WERI-Rb-1 (cell line): Measurements from ENCODE around the gene MEG3.

ENCODE experiments used
- DNase-seq: peaks from one replicate; pipeline ENCODE4 v3.0.0-alpha.2; 2020
- H3K27ac ChIP-seq: fragments of 250-450 bp; sonication (Bioruptor Pico); 2 replicates; pipeline ENCODE4 v1.5.1; 2020; ENCODE audit warnings: mild to moderate bottlenecking, moderate library complexity
- H3K27me3 ChIP-seq: fragments of 250-450 bp; sonication (Bioruptor Pico); 2 replicates; pipeline ENCODE4 v1.5.1; 2021; ENCODE audit warnings: mild to moderate bottlenecking, low read depth, moderate library complexity; ENCODE audit not compliant: insufficient read depth, severe bottlenecking
- H3K36me3 ChIP-seq: fragments of 250-450 bp; sonication (Bioruptor Pico); 2 replicates; pipeline ENCODE4 v1.5.1; 2020; ENCODE audit warnings: mild to moderate bottlenecking, moderate library complexity
- H3K4me3 ChIP-seq: 2 replicates; pipeline ENCODE4 v1.5.1; 2011; ENCODE audit warnings: low read depth, mild to moderate bottlenecking, control low read depth, low read length
- H3K9me3 ChIP-seq: fragments of 250-450 bp; sonication (Bioruptor Pico); 2 replicates; pipeline ENCODE4 v1.5.1; 2021; ENCODE audit warnings: mild to moderate bottlenecking, moderate library complexity; ENCODE audit not compliant: severe bottlenecking
- CTCF ChIP-seq: IDR thresholded peaks from 2 replicates; pipeline ENCODE4 v1.5.1; 2011; ENCODE audit warnings: low read depth, mild to moderate bottlenecking, control low read depth, inconsistent platforms, low read length

The MEG3 gene

GRCh38 chr14:100880271-100881101 lies 54.6 kb downstream of the MEG3 start:
- no peak overlapping the region for H3K27ac ChIP-seq
- H3K27me3 ChIP-seq, result peaks cover 45% of the 10 kb centered on the region
- TF ChIP-seq CTCF, result no peak
- H3K9me3 ChIP-seq, result peaks cover 5% of the 10 kb centered on the region
- H3K36me3 ChIP-seq, result no peaks in the 10 kb centered on the region
- H3K4me3 ChIP-seq, result no peak overlapping the region
- no peak for DNase-seq

- TF ChIP-seq CTCF, result no peak
- peaks cover 47% of the 10 kb centered on the region for H3K27me3 ChIP-seq
- H3K27ac ChIP-seq, result no peak overlapping the region
- peaks cover 5% of the 10 kb centered on the region for H3K9me3 ChIP-seq
- no peak for DNase-seq
- H3K4me3 ChIP-seq, result no peak overlapping the region
- no peaks in the 10 kb centered on the region for H3K36me3 ChIP-seq
Measured at GRCh38 chr14:100881211-100882025, 55.5 kb downstream of the MEG3 start.

GRCh38 chr14:100882026-100882967 lies 56.4 kb downstream of the MEG3 start:
- peaks cover 5% of the 10 kb centered on the region for H3K9me3 ChIP-seq
- no peak overlapping the region for H3K27ac ChIP-seq
- no peak overlapping the region for H3K4me3 ChIP-seq
- no peak for TF ChIP-seq CTCF
- DNase-seq, result no peak
- H3K36me3 ChIP-seq, result no peaks in the 10 kb centered on the region
- H3K27me3 ChIP-seq, result peaks cover 50% of the 10 kb centered on the region

- H3K27me3 ChIP-seq, result peaks cover 47% of the 10 kb centered on the region
- H3K36me3 ChIP-seq, result no peaks in the 10 kb centered on the region
- no peak for TF ChIP-seq CTCF
- no peak overlapping the region for H3K27ac ChIP-seq
- no peak overlapping the region for H3K4me3 ChIP-seq
- peaks cover 5% of the 10 kb centered on the region for H3K9me3 ChIP-seq
- DNase-seq, result no peak
Measured at GRCh38 chr14:100882991-100883788, 57.3 kb downstream of the MEG3 start.

- H3K27me3 ChIP-seq, result peaks cover 46% of the 10 kb centered on the region
- no peak overlapping the region for H3K27ac ChIP-seq
- no peak for TF ChIP-seq CTCF
- H3K36me3 ChIP-seq, result no peaks in the 10 kb centered on the region
- no peak overlapping the region for H3K4me3 ChIP-seq
- peaks cover 5% of the 10 kb centered on the region for H3K9me3 ChIP-seq
- DNase-seq, result no peak
Measured at GRCh38 chr14:100883789-100884101, 57.8 kb downstream of the MEG3 start.
